IMR-90 (cell line): Measurements from ENCODE around the gene KCNJ10. TPM values are rescaled to one million over a fixed set of nuclear protein-coding genes. Genes with fewer than 3 reads are reported as not detected.

Experiments
- ATAC-seq: fragments of 200-7000 bp; cut with Tn5 transposase; 2 replicates; pipeline ENCODE4 v1.9.1; 2020; ENCODE audit warnings: low read depth, mild to moderate bottlenecking, moderate library complexity
- BruUV-seq: library from RNA; stranded (reverse); fragments of 400-500 nt; replicated peaks from 2 replicates; lab custom pipeline; 2021; lab: Mats Ljungman, UMichigan
- CTCF ChIA-PET: fragments of 300-600 bp; formaldehyde crosslinking; extraction: SDS; loops from one replicate; lab custom pipeline; 2021; ENCODE audit warnings: antibody characterized with exemption; lab: Yijun Ruan, JAX
- POLR2A ChIA-PET: fragments of 300-600 bp; sonication (Branson Sonifier 250); formaldehyde crosslinking; loops from one replicate; lab custom pipeline; 2022; ENCODE audit warnings: antibody characterized with exemption; ENCODE audit not compliant: unreplicated experiment; lab: Charles Lee
- DNase-seq: peaks from one replicate; pipeline ENCODE4 v3.0.0; 2013
- H2AFZ ChIP-seq: replicated peaks from 2 replicates; pipeline ENCODE3; 2013; ENCODE audit warnings: low read length, mild to moderate bottlenecking; ENCODE audit not compliant: poor library complexity
- H2AK5ac ChIP-seq: 2 replicates; pipeline ENCODE4 v1.6.1; 2013; ENCODE audit warnings: low read depth, low read length, inconsistent platforms
- H2AK9ac ChIP-seq: replicated peaks from 2 replicates; pipeline ENCODE3; 2013; ENCODE audit warnings: mild to moderate bottlenecking, low read depth, low read length, moderate library complexity; ENCODE audit not compliant: poor library complexity
- H2BK120ac ChIP-seq: 2 replicates; pipeline ENCODE4 v1.6.1; 2013; ENCODE audit warnings: low read depth, low read length, inconsistent platforms
- H2BK15ac ChIP-seq: 3 replicates; pipeline ENCODE4 v1.6.1; 2013; ENCODE audit warnings: low read depth, low read length, inconsistent platforms
- H2BK20ac ChIP-seq: 2 replicates; pipeline ENCODE4 v1.6.1; 2013; ENCODE audit warnings: low read depth, mild to moderate bottlenecking, inconsistent platforms, low read length, moderate library complexity
- H2BK5ac ChIP-seq: 2 replicates; pipeline ENCODE4 v1.6.1; 2013; ENCODE audit warnings: mild to moderate bottlenecking, low read depth, low read length, inconsistent platforms; ENCODE audit not compliant: poor library complexity, severe bottlenecking
- H3K14ac ChIP-seq: replicated peaks from 2 replicates; pipeline ENCODE4 v1.6.1; 2013; ENCODE audit warnings: low read depth, low read length, inconsistent platforms
- H3K18ac ChIP-seq: 2 replicates; pipeline ENCODE4 v1.6.1; 2013; ENCODE audit warnings: low read depth, low read length, control low read depth
- H3K23ac ChIP-seq: 2 replicates; pipeline ENCODE4 v1.6.1; 2013; ENCODE audit warnings: low read depth, low read length, inconsistent platforms
- H3K27ac ChIP-seq: 2 replicates; pipeline ENCODE4 v1.5.1; 2013; ENCODE audit warnings: mild to moderate bottlenecking, control low read depth, low read length; ENCODE audit not compliant: insufficient read depth
- H3K27me3 ChIP-seq: 2 replicates; pipeline ENCODE4 v1.6.1; 2013; ENCODE audit warnings: low read length; ENCODE audit not compliant: control insufficient read depth, insufficient read depth
- H3K36me3 ChIP-seq: 2 replicates; pipeline ENCODE4 v1.6.1; 2013; ENCODE audit warnings: low read length, mixed read lengths; ENCODE audit not compliant: control insufficient read depth, insufficient read depth
- H3K4ac ChIP-seq: 2 replicates; pipeline ENCODE4 v1.6.1; 2013; ENCODE audit warnings: low read depth, low read length, inconsistent platforms
- H3K4me1 ChIP-seq: 2 replicates; pipeline ENCODE4 v1.6.1; 2013; ENCODE audit warnings: low read length, mixed read lengths; ENCODE audit not compliant: control insufficient read depth, insufficient read depth
- H3K4me2 ChIP-seq: 2 replicates; pipeline ENCODE4 v1.6.1; 2013; ENCODE audit warnings: low read depth, mild to moderate bottlenecking, control low read depth, low read length, moderate library complexity
- H3K4me3 ChIP-seq: 2 replicates; pipeline ENCODE4 v1.5.1; 2013; ENCODE audit warnings: low read depth, mild to moderate bottlenecking, control low read depth, low read length, moderate library complexity; ENCODE audit not compliant: insufficient read depth
- H3K56ac ChIP-seq: 2 replicates; pipeline ENCODE4 v1.6.1; 2013; ENCODE audit warnings: low read length, inconsistent platforms; ENCODE audit not compliant: insufficient read depth; ENCODE audit errors: extremely low read depth
- H3K79me1 ChIP-seq, 2 experiments: 2 replicates each; pipeline ENCODE4 v1.6.1; 2013; ENCODE audit warnings: low read length in 2 of 2, inconsistent platforms in 1 of 2, low read depth in 1 of 2
- H3K9ac ChIP-seq: 2 replicates; pipeline ENCODE4 v1.6.1; 2013; ENCODE audit warnings: low read depth, low read length, control low read depth
- H3K9me1 ChIP-seq: 2 replicates; pipeline ENCODE4 v1.6.1; 2013; ENCODE audit warnings: low read length, inconsistent platforms; ENCODE audit not compliant: insufficient read depth
- H3K9me3 ChIP-seq: 2 replicates; pipeline ENCODE4 v1.6.1; 2013; ENCODE audit warnings: low read length; ENCODE audit not compliant: control insufficient read depth, insufficient read depth
- H4K20me1 ChIP-seq: 2 replicates; pipeline ENCODE4 v1.6.1; 2013; ENCODE audit warnings: low read length, inconsistent platforms; ENCODE audit not compliant: insufficient read depth
- H4K5ac ChIP-seq: 2 replicates; pipeline ENCODE4 v1.6.1; 2013; ENCODE audit warnings: mild to moderate bottlenecking, low read depth, low read length, control low read depth
- H4K8ac ChIP-seq, 2 experiments: 2 replicates each; pipeline ENCODE4 v1.6.1; 2013; ENCODE audit warnings: low read depth in 2 of 2, low read length in 2 of 2, control low read depth in 1 of 2, inconsistent platforms in 1 of 2
- H4K91ac ChIP-seq: 2 replicates; pipeline ENCODE4 v1.6.1; 2013; ENCODE audit warnings: low read depth, low read length, inconsistent platforms; ENCODE audit not compliant: insufficient read depth
- CEBPB ChIP-seq: IDR thresholded peaks from 2 replicates; pipeline ENCODE4 v1.6.1; 2012; ENCODE audit warnings: low read depth, low read length, improper control_type of control experiment
- CHD1 ChIP-seq: IDR thresholded peaks from 2 replicates; pipeline ENCODE4 v1.6.1; 2012; ENCODE audit warnings: low read depth, low read length, improper control_type of control experiment
- CTCF ChIP-seq: conservative IDR thresholded peaks from 2 replicates; pipeline ENCODE4 v1.5.1; 2012; ENCODE audit warnings: mild to moderate bottlenecking, low read depth, low read length, improper control_type of control experiment
- ELK1 ChIP-seq: fragments of 150-350 bp; IDR thresholded peaks from 2 replicates; pipeline ENCODE4 v1.6.1; 2016; ENCODE audit warnings: low read depth, mild to moderate bottlenecking, low read length, moderate library complexity, borderline replicate concordance
- MAFK ChIP-seq: IDR thresholded peaks from 2 replicates; pipeline ENCODE4 v1.6.1; 2012; ENCODE audit warnings: low read depth, low read length, improper control_type of control experiment
- POLR2A ChIP-seq: IDR thresholded peaks from 2 replicates; pipeline ENCODE4 v1.6.1; 2012; ENCODE audit warnings: mild to moderate bottlenecking, low read depth, low read length
- RAD21 ChIP-seq: IDR thresholded peaks from 2 replicates; pipeline ENCODE4 v1.6.1; 2012; ENCODE audit warnings: low read length, improper control_type of control experiment
- RCOR1 ChIP-seq: IDR thresholded peaks from 2 replicates; pipeline ENCODE4 v1.6.1; 2012; ENCODE audit warnings: mild to moderate bottlenecking, low read length, improper control_type of control experiment; ENCODE audit not compliant: insufficient replicate concordance
- SMC3 ChIP-seq: fragments of 150-350 bp; IDR thresholded peaks from 2 replicates; pipeline ENCODE4 v1.6.1; 2016; ENCODE audit warnings: low read depth, mild to moderate bottlenecking, antibody characterized with exemption, low read length, moderate library complexity
- WGBS, 2 experiments: methylation state at CpG; one replicate each; pipeline versions ENCODE4 v1.1.5 to v1.1.7; 2013; ENCODE audit warnings: missing lambda C conversion rate in 2 of 2; ENCODE audit not compliant: insufficient read length in 1 of 2; ENCODE audit errors: extremely low coverage in 2 of 2; 5-methylcytosine and 5-hydroxymethylcytosine counted together
- dilution Hi-C: fragments of 300-500 bp; cut with HindIII; formaldehyde crosslinking; loops from one replicate; pipeline ENCODE4 v1.14.3; 2018; ENCODE audit warnings: low sequenced_read_pairs; ENCODE audit not compliant: unreplicated experiment
- in situ Hi-C: fragments of 300-500 bp; cut with MboI; formaldehyde crosslinking; loops from 3 replicates; pipeline ENCODE4 v1.14.3; 2019; ENCODE audit warnings: low sequenced_read_pairs, inconsistent platforms, mixed read lengths
- intact Hi-C: fragments of 100-400 bp; cut with micrococcal nuclease; formaldehyde crosslinking; loops from 2 replicates; pipeline ENCODE4 v1.10.0; 2022
- polyA plus RNA-seq, 3 experiments: library from polyadenylated mRNA; depleted of rRNA; stranded (reverse); fragments of >200 nt; gene quantifications; 2 replicates each; pipeline ENCODE4 v1.2.3, GENCODE V29; 2012; ENCODE audit warnings: low replicate concordance in 1 of 3
- total RNA-seq: library from RNA; depleted of rRNA; stranded (reverse); fragments of >200 nt; gene quantifications from 2 replicates; pipeline ENCODE4 v1.2.3, GENCODE V29; 2012

Gene KCNJ10
- total and polyA plus RNA-seq, 2 of the 4 experiments (the other 2 are of a cell fraction), result not detected

- dilution Hi-C loops, result no loop called here
- no TSS peak for BruUV-seq
- Histone ChIP-seq H3K4me1 (no peaks in the 10 kb centered on the region), H4K5ac (no peak overlapping the region), H2BK20ac (no peak overlapping the region), H3K23ac (no peak overlapping the region), H3K56ac (no peak overlapping the region), H2BK5ac (no peak overlapping the region), H3K27ac (no peak overlapping the region), H4K20me1 (no peaks in the 10 kb centered on the region), H2AK5ac (no peak overlapping the region), H4K91ac (no peak overlapping the region), H3K27me3 (peaks cover 17% of the 10 kb centered on the region), H3K4me3 (no peak overlapping the region), H2BK120ac (no peak overlapping the region), H3K9me3 (no peaks in the 10 kb centered on the region), H3K4ac (no peak overlapping the region), H3K9ac (no peak overlapping the region), H3K18ac (no peak overlapping the region), H2BK15ac (no peak overlapping the region), H3K36me3 (no peaks in the 10 kb centered on the region), H4K8ac (no peak overlapping the region), H3K79me1 (no peaks in the 10 kb centered on the region), H3K9me1 (no peaks in the 10 kb centered on the region), H3K14ac (no peak overlapping the region), H3K4me2 (no peak overlapping the region), H2AK9ac (no peak overlapping the region), H2AFZ (no peak overlapping the region)
- TF ChIP-seq POLR2A, result no peak
- TF ChIP-seq MAFK, result no peak
- TF ChIP-seq CTCF, result no peak
- TF ChIP-seq ELK1, result no peak
- TF ChIP-seq RAD21, result no peak
- no peak for TF ChIP-seq CEBPB
- no peak for TF ChIP-seq SMC3
- TF ChIP-seq CHD1, result no peak
- TF ChIP-seq RCOR1, result no peak
- ATAC-seq, result no peak
- CTCF ChIA-PET, result interaction anchor here (0.5 kb wide), 1 partner anchor 25 kb away, joined by 4 read pairs; no protein-coding TSS in a partner anchor
- POLR2A ChIA-PET, result interaction anchor here (0.6 kb wide), 1 partner anchor 26 kb away, joined by 3 read pairs; no protein-coding TSS in a partner anchor
- in situ Hi-C loops, result loop anchor here (10.0 kb wide), 1 partner anchor 220 kb away; the partner anchor contains the start of gene DUSP23
- intact Hi-C loops, result no loop called here
- no peak for DNase-seq
- whole genome bisulfite sequencing, 2 experiments, result 100% methylated on average over 1 of the region's 2 CpGs; no CpG with 5 or more reads in 1 of the 2 experiments
Measured at GRCh38 chr1:160004425-160004824, 65.5 kb downstream of the KCNJ10 start.
